Endometrial microvascular endothelial cells (primary cell): ENCODE data around the gene MS4A18. TPM values are rescaled to one million over a fixed set of nuclear protein-coding genes. Genes with fewer than 3 reads are reported as not detected.
"Not testable (repeated sequence)": the region's sequence is repeated elsewhere in the genome, so short reads cannot be mapped to it uniquely, and the experiment has no call there.

Experiments
- in situ Hi-C: cut with HindIII; loops from 2 replicates; pipeline ENCODE4 v1.10.0; 2017; ENCODE audit warnings: low sequenced_read_pairs, low pct_unique_long_range_greater_than_20kb; ENCODE audit errors: inconsistent ontology term
- total RNA-seq: library from RNA; depleted of rRNA; stranded (reverse); fragments of >200 nt; gene quantifications from one replicate; pipeline ENCODE4 v1.2.3, GENCODE V29; 2015; ENCODE audit errors: inconsistent ontology term

Gene MS4A18
- not detected for total RNA-seq

DNA sequence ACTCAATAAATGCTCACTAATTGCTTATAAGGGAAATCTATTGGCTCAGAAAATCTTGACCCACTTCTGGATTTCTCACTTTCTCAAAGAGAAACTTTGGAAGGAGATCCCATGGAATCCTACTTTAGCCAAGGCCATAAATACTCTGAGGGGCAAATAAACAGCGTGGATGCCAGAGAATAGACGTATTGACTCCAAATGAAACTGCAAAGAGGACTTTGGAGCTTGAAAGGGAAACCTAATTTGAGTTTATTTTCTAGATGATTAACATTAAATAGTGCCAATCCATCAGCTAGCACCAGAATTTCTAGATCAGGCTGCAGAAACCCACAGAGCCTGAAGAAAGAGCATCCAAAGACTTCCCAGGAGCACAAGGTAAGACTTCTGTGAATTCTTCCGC lies at the start of gene MS4A18:
Gene MS4A18, plus strand, starts transcription at position 301 of the 400 bp plus-strand sequence.
- in situ Hi-C loops = no loop called here

DNA sequence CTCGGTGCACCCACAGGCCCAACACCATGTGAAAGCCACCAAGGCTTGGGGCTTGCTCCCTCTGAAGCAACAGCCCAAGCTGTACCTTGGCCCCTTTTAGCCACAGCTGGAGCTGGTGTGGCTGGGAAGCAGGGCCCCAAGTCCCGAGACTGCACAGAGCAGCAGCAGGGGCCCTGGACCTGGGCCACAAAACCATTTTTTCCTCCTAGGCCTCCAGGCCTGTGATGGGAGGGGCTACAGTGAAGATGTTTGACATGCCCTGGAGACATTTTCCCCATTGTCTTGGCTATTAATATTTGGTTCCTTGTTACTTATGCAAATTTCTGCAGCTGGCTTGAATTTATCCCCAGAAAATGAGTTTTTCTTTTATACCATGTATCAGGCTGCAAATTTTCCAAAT lies 46.3 kb upstream of the MS4A18 start:
- in situ Hi-C loops = not testable (repeated sequence)

DNA sequence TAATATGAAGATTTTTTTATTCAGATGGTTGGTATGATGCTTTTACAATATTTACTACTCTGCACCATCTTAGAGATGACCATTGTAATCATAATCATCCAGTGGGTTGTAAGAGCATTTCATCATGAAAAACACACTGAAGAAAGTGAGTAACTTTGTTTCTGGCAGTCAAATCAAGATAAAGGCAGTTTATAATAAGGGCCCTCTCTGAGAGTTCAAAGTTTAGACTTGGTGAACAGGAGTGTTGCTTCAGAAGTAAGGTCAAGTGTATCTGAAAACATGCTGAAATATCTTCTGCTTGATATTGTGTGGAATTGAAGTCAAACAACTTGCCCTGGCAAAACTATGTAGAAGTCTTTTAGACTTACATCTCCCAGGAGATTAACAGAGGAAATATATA lies 44.6 kb upstream of the MS4A18 start:
- in situ Hi-C loops = no loop called here

DNA sequence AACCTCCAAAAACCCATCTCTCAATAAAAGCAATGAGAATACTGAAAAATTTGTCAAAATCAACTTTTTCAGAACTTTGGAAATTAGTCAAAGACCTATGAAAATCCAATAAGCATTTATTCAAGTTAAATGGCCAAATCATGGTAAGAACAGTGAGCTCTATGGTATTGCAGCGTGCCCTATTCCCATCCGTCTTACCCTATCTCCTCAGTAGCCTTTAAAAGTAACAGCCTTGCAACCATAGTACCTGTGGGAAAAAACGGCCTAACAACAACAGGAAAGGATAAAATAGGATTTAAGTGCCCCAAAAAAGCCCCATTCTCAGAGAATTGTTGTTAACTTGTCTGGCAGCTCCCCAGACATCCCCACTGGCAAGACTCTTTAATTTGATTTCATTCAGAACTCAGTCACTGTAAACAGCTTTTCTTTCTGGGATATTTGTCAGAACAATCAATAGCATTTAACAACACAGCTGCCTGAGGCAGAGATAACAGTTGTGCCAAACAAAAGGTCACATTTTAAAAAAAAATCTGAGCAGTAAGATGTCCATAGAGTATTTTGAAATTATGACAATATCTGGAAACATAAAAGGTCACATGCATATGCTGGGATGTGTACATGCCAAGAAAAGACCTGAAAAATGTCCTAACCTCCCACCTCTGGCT lies 43.9 kb upstream of the MS4A18 start:
- in situ Hi-C loops = no loop called here

DNA sequence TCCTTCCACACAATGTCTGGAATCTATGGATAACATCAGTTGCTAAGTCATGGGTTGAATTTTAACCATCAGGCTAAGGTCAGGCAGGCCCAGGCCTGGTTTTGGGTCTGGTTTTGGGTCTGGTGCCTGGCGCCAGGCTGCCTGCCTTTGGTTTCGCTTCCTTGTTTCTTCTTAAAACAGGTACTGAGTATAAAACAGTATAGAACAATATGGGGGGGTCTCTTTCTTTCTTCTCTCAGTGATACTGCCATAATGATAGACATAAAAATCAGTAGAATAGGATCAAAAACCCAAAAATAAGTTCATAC lies 40.0 kb upstream of the MS4A18 start:
- in situ Hi-C loops = not testable (repeated sequence)

DNA sequence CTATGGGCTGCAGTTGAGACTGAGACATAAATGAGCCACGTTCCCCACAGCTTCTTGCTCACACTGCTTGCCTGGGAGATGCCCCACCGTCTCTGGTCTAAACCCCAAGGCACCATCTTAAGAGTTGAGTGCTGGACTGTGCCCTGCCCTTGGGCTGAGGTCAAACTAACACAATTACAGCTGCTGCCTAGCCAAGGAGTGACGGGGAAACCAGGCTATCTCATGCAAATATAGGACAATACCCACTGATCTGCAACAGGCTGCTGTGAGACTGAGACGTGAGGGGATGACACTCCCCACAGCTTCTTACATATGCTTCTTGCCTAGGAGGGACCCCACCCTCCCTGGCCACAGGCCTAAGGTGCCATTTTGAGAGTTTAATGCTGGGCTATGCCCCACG lies 32.9 kb upstream of the MS4A18 start:
- in situ Hi-C loops = no loop called here

DNA sequence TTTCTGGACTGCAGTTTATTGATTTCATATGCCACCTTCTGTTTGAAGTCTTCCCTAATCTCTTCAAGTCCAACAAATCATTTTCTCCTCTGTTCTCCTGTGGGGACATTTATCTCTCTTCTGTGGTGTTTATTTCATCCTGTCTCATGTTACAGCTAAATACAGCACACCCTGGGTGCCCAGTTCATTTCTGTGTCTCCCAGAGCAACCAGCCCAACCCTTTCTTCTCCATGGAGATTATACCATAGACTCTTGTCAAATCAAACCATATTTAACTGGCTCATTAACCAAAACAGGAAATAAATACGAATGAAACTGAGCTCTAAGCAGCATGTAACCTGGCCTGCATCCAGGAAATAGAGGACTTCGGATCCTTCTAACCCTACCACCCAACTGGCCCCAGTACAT lies 25.2 kb upstream of the MS4A18 start, which contains the start of gene MS4A8:
Gene MS4A8, plus strand, starts transcription at position 329 of the 408 bp plus-strand sequence. CDS start 1,249 bp downstream, outside the sequence.
- in situ Hi-C loops = no loop called here

DNA sequence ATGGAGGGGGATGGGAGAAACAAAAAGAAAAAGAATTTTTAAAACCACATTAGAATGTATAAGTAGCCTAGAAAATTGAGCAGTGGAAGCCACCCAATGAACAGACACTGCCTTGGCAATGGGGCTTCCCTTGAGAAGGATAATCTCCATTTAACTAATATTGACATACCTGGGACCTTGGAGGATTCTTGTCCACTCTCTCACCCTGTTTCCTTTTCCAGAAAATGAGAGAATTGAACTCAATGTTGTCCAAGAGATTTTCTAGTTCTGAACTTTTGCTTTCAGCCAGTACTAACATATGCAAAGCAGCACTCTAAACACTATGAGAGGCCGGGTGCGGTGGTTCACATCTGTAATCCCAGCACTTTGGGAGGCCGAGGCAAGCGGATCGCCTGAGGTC lies 24.6 kb upstream of the MS4A18 start:
- in situ Hi-C loops = no loop called here

DNA sequence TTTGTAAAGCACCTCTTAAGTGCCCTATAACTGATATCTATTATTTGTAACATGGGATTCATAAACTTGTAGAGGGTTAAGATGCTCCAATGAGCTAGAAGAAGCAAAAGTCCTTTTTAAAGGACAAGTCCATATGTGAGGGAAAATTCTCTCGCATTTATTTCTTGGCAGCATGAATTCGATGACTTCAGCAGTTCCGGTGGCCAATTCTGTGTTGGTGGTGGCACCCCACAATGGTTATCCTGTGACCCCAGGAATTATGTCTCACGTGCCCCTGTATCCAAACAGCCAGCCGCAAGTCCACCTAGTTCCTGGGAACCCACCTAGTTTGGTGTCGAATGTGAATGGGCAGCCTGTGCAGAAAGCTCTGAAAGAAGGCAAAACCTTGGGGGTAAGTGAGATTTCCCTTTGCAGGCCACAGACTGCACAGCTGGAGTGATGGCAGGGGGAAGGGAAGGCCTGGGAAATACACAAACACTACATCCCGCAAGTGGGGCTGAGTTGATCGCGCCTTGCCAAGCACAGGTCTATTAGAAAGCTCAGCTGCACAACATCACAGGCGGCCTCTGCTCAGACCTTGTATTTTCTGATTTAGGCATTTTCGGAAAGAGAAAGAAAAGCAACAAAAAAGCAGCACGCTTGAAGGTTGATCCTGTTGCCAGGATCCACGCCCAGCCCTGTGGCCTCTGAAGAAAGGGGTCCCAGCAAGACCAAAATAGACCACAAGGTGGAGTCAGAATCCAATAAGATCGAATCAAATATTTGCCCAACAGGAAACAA lies 23.6 kb upstream of the MS4A18 start:
- in situ Hi-C loops = no loop called here

DNA sequence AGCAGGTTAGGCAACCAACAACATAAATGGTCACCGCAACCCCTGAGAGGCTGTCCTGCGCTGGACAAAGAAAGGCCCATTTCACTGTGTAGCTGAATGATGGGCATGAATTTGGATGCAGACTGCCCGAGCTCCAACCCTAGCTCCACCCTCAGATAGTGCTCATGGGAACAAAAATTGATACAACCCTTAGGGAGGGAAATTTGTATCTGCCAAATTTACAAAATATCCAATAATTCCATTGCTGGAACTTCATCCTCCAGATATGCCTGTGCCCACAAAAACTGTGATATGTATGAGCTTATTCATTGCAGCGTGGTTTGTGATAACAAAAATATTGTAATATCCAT lies 23.1 kb upstream of the MS4A18 start:
- in situ Hi-C loops = no loop called here

DNA sequence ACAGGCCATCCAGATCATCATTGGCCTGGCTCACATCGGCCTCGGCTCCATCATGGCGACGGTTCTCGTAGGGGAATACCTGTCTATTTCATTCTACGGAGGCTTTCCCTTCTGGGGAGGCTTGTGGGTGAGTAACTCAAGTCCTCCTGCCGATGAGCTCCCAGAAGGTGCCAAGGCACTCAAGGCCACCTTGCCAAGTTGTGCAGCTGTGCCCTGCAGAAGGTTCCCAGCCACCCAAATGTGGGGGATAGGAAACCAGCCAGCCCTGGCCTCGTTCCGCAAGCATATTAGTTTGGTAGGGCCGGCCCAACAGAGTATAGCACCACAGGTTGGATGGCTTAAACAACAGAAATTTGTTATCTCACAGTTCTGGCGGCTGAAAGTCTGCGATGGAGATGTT lies 21.1 kb upstream of the MS4A18 start:
- in situ Hi-C loops = no loop called here

DNA sequence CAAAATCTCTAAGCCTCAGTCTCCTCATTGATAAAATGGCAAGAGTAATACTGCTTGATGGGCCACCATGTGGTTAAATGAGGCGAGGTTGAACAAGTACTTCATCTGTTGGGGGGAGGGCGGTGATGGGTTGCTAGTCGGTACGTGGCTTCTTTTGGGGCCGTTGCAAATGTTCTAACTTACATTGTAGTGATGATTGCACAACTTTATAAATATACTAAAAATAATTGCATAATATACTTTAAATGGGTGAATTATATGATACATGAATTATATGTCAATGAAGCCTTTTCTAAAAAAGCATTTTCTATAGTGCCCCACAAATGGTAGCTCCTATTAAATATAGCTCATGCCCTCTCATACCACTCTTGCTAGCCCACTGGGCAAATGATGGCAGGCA lies 18.6 kb upstream of the MS4A18 start:
- in situ Hi-C loops = no loop called here

DNA sequence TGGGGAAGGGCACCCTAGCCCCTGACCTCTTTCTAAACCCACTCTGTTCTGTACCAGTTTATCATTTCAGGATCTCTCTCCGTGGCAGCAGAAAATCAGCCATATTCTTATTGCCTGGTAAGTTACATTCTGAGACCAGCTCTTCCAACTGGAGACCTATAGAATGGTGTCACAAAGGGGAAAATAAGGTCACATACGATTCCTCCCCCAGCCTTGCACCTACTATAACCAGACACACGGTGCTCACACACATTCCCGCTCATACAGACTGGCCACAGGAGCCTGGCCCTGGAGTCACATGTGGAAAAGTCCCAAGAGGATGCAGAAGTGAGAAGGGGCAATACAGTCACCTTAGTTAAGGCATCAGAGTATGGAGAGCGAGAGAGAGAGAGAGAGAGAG lies 17.6 kb upstream of the MS4A18 start:
- in situ Hi-C loops = no loop called here

DNA sequence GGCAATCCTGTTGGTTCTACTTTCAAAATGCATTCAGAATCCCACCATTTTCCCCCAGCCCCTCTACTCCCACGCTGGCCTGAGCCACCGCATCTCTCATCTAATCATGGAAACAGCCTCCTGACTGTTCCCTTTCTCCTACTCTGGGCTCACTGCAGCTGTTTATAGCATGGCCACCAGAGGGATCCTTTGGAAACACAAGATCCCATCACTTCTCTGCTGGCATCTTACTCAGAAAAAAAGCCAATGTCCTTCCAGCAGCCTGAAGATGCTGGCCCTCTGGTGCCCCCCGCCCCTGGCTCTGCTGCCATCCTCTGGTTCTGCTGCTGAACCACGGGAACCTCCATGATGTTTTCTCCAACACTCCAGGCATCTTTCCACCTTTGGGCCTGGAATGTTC lies 14.0 kb upstream of the MS4A18 start:
- in situ Hi-C loops = no loop called here

DNA sequence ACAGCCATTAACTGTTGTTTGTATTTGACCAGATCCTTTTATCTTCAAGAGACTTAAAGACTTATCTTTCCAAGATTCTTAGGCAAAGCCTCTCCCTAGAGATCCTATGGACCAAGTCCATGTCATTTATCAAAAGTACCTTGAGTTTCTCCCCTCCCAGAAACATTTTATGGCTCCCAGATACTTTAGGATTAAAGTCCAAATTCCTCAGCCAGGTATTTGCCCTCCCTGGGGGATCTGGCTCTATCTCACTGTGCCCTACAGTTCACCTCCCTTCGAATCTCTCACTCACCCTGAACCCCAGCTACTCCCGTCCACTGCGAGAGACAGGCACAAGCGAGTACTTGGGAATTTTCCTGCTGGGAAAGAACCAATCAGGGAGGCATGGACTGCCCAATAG lies 13.2 kb upstream of the MS4A18 start:
- in situ Hi-C loops = no loop called here

DNA sequence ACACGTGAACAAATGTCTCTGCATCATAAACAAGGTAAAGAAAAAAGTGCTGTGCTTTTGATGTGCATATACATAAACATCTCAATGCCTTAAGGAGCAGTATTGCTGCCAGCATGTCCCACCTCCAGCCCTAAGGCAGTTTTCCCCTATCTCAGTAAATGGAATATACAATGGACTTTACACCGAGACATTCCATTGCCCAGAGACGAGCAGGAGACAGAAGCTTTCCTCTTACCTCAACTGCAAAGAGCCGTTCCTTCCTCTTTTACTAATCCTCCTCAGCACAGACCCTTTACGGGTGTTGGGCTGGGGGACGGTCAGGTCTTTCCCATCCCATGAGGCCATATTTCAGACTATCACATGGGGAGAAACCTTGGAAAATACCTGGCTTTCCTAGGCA lies 11.1 kb upstream of the MS4A18 start:
- in situ Hi-C loops = not testable (repeated sequence)

DNA sequence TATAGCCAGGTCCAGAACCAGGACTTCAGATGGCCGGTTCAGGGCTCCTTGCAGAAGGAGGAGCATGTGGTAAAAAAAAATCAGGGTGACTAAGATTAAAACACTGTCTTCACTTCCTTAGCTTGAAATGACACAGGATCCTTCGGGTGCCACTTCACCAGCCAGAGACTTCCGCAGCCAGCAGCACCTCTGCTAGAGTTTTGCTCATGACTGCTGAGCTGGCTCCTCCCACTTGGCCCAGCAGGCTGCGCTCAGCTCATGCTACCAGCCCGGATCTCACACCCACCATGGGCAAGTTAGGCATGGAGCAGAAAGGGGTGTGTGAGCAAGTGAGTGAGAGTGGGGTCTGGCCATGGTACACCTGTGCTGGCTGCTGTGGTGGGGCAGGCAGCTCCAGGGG lies 6.6 kb upstream of the MS4A18 start:
- in situ Hi-C loops = no loop called here

DNA sequence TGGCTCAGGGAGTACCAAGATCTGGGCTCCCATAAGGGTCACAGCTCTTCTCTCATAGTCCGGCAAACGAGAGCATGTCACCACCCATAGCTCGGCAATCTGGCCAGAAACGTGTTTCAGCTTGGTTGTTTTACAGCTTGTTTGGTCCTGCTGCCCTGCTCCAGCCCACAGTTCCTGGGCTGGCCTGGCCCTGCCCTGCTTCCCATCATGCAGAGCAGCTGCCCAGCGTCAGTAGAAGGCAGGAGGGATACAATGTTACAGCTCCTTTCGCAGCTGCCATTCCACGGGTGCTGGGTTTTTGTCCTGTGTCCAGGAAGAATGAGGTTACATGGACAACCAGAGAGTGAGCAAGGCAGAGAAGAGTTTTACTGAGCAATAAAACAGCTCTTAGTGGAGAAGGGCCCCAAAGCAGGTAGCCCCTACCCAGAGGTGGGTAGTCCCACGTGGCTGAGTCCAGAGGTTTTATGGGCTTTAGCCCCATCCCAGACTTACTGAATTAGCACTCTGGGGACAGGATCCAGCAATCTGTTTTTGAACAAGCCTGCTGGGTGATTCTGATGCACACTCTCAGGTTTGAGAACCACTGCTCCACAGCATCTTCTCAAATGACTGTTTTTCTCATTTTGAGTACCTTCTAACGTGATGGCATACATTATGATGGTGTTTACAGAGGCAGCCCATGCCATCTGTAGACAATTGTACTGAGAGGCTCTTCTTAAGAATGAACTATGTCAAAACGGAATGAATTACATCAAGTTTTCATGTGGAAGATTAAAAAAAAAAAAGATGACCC lies 5.8 kb upstream of the MS4A18 start:
- in situ Hi-C loops = no loop called here

DNA sequence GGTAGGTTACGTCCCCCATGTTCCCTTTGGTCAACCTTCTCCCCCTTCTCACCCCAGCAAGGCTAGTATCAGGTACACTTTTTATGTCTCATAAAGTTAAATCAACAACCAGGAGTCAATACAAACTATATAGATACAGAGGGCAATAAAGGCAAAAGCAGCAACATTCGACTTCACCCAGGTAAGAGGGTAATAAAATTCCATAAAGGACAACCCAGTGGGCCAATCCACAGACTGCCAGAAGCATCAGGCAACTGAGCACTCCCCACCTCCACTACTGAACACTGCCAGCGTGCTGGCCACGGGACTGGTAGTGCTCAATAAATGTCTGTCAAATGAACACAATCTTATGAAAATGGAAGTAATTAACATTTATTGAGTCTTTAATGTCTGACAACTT lies 5.1 kb upstream of the MS4A18 start:
- in situ Hi-C loops = no loop called here

DNA sequence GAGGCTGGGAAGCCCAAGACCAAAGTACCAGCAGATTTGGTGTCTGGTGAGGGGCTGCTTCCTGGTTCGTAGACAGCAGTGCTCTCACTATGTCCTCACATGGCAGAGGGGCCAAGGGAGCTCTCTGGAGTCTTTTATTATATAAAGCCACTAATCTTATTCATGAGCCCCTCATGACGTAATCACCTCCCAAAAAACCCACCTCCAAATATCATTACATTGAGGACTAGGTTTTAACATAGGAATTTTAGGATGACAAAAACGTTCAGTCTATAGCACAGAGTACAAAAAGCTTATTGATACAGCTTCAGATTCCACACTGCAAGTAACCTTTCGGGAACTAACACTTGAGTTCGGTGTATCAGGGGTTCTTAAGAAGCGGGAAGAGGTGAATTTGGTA lies 4.1 kb upstream of the MS4A18 start:
- in situ Hi-C loops = no loop called here
